HG03565 (cell line): Measurements from ENCODE around the gene ALLC.

Experiments
- ATAC-seq: cut with Tn5 transposase; IDR thresholded peaks from one replicate; pipeline ENCODE4 v1.9.1; 2021; ENCODE audit warnings: mild to moderate bottlenecking, moderate library complexity; ENCODE audit not compliant: unreplicated experiment

Gene ALLC

GRCh38 chr2:3743951-3744555, 86.1 kb downstream of the ALLC start:
- no peak for ATAC-seq

GRCh38 chr2:3745920-3746319, 87.9 kb downstream of the ALLC start:
- no peak for ATAC-seq

- ATAC-seq: no peak
These were observed 89.1 kb downstream of the ALLC start for GRCh38 chr2:3747032-3747654.

GRCh38 chr2:3747826-3748225, 89.8 kb downstream of the ALLC start:
- ATAC-seq: no peak

- ATAC-seq: no peak
These were observed 91.2 kb downstream of the ALLC start for GRCh38 chr2:3749201-3749600.

- ATAC-seq: no peak
These were observed 93.3 kb downstream of the ALLC start for GRCh38 chr2:3751251-3751650.

- no peak for ATAC-seq
These were observed 93.8 kb downstream of the ALLC start for GRCh38 chr2:3751806-3752205.
